GM15510 (cell line): ENCODE measurements around the gene ARHGAP31.

Source experiments
- POLR2A ChIP-seq: IDR thresholded peaks from 3 replicates; pipeline ENCODE4 v1.6.1; 2011; ENCODE audit warnings: borderline replicate concordance; ENCODE audit not compliant: insufficient read length; ENCODE audit errors: extremely low read depth

ARHGAP31 gene

GRCh38 chr3:119293871-119294695 is at the start of gene ARHGAP31:
TSS of gene ARHGAP31 (plus strand) at chr3:119294383. CDS start at chr3:119294905, 522 bp downstream.
- peak; percentile 54 for TF ChIP-seq POLR2A

- TF ChIP-seq POLR2A: no peak
Observed at GRCh38 chr3:119245778-119246177, 48.4 kb upstream of the ARHGAP31 start.

GRCh38 chr3:119255214-119255613 is 39.0 kb upstream of the ARHGAP31 start:
- TF ChIP-seq POLR2A: no peak

GRCh38 chr3:119257111-119257510 is 37.1 kb upstream of the ARHGAP31 start:
- no peak for TF ChIP-seq POLR2A

- TF ChIP-seq POLR2A: no peak
Observed at GRCh38 chr3:119257654-119258410, 36.4 kb upstream of the ARHGAP31 start.

- TF ChIP-seq POLR2A: no peak
Observed at GRCh38 chr3:119258915-119259314, 35.3 kb upstream of the ARHGAP31 start.

GRCh38 chr3:119259821-119260220 is 34.4 kb upstream of the ARHGAP31 start:
- no peak for TF ChIP-seq POLR2A

GRCh38 chr3:119261055-119261454 is 33.1 kb upstream of the ARHGAP31 start:
- TF ChIP-seq POLR2A: no peak

GRCh38 chr3:119276680-119277079 is 17.5 kb upstream of the ARHGAP31 start:
- TF ChIP-seq POLR2A: no peak

GRCh38 chr3:119279101-119279554 is 15.1 kb upstream of the ARHGAP31 start:
- no peak for TF ChIP-seq POLR2A

GRCh38 chr3:119279584-119280243 is 14.5 kb upstream of the ARHGAP31 start:
- no peak for TF ChIP-seq POLR2A

- TF ChIP-seq POLR2A: no peak
Observed at GRCh38 chr3:119288669-119289403, 5.3 kb upstream of the ARHGAP31 start.

- no peak for TF ChIP-seq POLR2A
Observed at GRCh38 chr3:119289404-119289770, 4.8 kb upstream of the ARHGAP31 start.

GRCh38 chr3:119290613-119291012 is 3.6 kb upstream of the ARHGAP31 start:
- no peak for TF ChIP-seq POLR2A
